Suppressor macrophage treated with lipopolysaccharide for 4 hours (primary cell): ENCODE results near the gene PRRX1.

ENCODE experiments used
- DNase-seq: peaks from one replicate; pipeline ENCODE4 v3.0.0-alpha.2; 2020

PRRX1 gene

DNA sequence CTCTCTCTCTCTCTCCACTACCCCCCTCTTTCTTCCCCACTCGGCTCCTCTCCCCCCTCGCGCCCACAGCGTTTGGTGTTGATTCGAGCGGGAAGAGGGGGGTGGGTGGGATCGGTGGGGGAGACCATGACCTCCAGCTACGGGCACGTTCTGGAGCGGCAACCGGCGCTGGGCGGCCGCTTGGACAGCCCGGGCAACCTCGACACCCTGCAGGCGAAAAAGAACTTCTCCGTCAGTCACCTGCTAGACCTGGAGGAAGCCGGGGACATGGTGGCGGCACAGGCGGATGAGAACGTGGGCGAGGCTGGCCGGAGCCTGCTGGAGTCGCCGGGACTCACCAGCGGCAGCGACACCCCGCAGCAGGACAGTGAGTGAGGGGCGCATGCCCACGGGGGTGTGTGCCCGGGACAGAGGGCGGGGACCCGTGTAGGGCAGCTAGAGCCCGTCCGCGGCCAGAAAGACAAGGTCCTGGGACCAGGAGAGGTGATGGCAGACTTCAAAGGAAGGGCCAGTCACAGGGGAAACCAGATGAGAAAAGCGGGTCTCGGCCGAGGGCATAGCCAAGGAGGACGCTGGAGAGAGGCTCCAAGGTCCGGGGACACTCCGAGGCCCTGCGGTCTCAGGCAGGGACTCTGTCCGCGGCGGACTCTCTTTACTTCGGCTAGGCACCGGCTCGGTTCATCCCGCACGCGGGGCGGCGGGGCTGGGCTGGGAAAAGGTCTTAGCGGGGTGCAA lies at the start of gene PRRX1:
TSS of gene PRRX1 (plus strand) at position 39 of the 735 bp plus-strand sequence. CDS start at position 127, 88 bp downstream.
- no peak for DNase-seq

DNA sequence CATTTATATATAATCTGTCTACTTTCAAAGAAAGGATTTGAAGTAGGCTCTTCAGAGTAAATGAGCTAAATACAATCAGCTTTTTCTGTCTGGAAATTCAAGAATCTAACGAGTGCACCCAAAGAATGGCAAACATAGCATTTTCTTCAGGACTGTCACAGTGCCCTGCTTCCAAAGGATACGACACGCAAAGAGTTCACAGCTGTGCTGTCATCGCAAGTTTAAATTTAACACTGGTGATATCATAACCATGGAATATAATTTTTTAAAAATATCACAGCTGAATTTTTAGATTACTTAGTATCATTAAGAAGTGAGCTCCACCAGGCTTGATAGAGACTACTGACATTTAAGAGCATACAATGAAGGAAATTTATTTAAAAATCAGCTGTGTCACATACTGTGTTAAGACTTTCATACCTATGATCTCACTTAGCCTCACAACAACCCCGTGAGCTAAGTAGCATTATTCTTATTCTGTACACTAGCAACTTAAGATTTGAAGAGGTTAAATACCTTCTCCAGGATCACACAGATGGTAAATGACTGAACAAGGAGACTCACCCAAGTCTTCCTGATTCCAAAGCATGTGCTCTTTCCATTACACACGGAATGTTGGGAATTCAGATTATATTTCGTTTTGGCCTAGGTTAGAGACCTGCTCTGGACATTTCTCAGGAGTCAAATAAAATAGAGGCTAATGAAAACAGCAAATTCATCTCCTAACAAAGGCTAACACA lies 46.2 kb upstream of the PRRX1 start:
- no peak for DNase-seq

DNA sequence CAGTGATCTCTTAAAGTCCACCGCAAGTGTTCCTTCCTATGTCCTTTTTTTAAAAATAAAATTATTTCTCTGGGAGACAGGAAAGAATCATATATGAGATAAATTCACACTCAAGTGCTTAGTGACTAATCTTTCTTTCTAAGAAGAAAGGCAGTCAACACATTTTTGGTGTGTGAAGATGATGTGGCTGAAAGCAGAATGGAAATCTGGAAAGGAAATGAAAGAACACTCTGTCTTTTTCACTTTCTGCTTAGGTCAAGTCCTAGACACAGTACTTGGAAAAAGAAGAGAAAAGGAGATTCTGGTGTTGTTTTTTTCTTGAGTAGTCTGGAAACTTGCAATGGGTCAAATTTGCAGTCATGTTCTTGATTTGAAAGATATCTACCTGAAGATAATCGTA lies 45.5 kb upstream of the PRRX1 start:
- no peak for DNase-seq

DNA sequence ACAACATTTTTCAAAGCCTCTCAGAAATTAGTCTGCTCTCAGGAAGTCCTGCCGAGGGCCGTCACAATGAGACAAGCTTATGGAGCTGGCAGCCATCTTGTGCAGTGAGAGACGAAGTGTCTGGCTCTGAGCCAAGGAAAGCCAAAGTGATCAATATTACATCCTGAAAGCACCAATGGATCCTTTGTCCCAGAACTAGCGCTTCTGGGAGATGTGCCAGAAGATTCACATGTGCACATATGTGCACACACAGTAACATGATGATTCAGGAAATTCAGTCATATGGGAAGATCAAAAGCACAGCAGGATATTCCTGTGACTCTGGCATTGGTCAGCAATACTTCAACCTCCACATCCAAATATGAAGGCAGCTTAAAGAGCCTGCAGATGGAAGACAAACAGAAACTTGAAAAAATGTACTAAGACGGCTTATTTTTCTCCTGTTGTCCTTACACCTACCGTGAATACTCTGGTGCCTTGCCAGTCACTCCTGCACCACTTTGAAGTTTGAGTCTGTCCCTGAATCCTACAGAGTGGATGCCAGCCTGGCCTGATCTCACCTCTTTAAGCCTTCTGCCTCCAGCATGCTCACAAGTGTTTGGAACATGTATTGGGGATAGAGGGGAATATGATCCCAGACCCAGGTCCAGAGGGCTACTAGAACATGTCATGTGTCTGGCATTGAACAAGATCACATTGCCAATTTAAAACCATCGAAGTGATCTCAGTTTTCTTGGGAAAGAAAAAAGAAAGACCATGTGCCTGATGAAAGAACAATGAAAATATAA lies 44.5 kb upstream of the PRRX1 start:
- no peak for DNase-seq

DNA sequence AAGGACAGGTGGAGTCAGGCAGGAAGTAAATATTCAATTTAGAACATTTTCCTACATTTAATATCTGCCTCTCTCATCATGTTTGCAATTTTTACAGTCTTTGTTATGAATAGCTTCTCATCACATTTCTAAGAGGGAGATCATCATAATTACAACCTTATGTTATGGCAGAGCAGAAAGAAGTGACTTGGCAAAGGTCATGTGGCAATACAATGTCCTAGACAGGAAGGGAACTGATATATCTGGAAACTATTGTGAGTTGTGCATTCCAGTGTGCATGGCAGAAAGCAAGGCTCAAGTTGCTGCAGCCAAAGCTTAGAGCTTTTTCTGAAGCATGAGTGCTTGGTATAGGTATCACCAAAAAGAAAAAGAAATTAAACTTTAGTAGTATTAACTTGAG lies 43.8 kb upstream of the PRRX1 start:
- DNase-seq = no peak

DNA sequence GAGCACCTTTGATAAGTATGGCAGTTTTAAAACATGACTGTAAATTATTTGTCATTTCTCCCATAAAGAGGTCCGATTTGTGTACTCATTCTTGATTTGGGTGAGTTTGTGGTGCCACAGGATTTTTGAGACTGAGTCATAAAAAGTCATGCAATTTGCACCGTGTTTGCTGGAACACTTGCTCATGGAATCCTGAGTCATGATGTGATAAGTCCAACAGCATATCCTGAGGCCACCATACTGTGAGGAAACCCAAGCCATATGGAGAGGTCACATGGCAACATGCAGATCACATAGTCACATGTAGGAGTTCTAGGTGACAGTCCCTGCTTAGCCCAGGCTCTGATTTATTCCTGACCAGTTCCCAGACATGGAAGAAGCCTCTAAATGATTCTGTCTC lies 40.8 kb upstream of the PRRX1 start:
- peak; percentile 2 for DNase-seq

DNA sequence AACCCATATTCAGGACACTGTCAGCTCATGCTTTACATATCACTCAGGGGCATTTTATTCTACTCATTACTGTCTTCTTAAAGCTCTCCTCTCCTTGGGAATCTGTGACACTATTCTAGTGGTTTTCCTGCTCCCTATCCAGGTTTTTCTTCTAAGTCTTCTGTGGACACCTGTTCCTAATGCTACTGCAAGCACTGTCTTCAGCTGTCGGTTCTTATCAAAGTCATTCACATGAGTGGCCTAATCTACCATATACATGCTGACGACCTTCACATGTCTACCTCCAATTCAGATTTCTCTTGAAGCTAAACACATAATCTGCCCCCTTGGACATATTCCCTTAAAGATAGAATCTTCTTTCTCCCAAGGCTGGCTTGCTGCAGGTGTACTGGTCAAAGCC lies 39.8 kb upstream of the PRRX1 start:
- no peak for DNase-seq

DNA sequence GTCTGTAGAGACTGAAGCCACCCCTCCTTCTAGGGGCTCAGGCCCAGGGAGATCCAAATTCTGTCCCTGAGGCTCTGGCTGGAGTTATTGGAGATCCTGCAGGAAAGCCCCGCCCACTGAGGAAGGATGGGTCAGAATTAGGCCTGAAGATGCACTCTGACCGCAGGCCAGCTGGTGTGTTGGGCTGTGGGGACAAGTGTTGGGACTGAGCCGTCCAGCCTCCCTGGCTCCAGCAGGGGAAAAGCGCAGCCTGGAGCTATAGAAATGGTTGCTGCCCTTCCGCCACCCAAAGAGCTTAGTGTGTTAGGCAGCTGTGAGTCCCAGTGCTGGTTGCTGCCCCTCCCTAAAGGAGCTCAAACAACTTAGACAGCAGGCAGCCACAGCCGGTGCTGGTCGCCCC lies 33.0 kb upstream of the PRRX1 start:
- no peak for DNase-seq

DNA sequence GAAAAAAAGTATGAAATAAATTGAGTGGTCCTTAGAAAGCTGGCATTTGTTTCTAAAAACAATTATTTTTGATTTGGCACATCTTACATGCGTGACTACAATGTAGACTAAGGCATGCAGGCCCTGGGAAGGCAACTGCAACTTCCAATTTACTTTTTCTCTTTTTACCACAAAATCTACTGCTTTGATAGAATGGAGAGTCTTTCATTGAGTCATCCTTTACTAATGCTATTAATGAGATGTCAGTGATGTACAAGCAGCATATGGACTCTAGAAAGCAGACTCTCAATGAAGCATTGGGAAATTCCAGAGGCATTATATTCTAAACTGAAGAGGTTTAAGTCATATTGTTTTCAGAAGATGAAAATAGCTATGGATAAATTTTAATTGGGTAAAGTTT lies 29.6 kb upstream of the PRRX1 start:
- no peak for DNase-seq

DNA sequence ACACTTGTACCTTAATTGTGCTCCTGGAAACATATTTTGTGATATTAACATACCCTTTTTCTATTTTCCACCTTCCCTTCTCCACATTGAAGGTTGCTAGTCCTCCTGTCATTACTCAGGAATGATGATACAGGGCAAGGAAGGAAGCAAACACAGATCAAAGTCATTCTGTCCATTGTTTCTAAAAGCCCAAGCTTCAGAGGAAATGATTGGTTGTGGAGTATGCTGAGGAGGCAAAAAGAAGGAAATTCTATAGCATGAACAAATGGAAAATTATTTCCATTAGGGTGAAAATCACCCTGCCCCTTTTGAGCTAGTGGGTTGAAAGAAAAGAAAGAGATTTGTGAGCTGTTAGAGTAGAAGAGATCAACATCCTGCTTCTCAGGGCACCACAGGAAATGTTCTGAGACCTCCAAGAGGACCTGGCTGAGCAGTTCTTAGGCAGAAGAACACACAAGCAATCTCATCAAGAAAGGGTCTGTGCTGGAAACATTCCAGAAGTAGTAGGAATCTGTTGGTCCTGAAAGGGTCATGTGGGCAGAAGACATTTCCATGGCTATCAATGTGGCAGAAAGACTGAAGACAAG lies 29.0 kb upstream of the PRRX1 start:
- no peak for DNase-seq

DNA sequence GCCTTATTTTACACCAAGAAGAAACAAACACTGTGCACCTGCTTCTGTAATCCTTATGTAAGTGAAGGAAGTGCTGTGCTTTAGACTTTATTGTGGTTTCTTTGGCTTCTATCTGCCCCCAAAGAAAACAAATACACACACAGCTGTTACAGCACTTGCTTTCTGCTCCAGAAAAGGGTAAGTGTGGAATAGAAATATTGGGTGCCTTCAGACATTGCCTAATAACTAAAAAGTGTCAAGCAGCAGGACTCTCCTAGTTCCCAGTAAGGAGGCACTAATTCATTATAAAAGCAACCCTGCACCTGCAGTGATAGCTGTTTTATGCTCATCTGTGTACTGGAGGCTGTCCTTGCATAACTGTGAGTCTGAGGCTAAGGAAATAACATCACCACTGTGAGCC lies 23.4 kb upstream of the PRRX1 start:
- DNase-seq = no peak

DNA sequence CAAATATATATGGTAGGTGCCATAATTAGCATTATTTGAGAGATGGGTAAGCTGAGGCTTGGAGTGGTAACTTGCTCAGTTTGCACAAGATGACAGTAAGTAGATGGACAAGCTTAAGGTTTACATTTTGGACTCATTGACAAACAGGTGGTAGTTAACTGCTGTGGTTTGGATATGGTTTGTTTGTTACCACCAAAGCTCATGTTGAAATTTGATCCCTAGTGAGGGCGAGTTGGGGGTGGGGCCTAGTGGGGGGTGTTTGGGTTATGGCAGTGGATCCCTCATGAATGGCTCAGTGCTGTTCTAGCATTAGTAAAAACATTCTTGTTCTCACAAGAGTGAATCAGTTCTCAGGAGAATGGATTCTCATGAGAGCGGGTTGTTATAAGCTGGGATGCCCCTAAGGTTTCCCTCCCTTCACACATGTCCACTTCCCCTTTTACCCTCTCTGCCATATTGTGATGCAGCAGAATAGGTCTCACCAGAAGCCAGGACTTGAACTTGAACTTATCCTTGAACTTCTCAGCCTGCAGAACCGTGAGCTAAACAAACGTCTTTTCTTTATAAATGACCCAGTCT lies 6.6 kb upstream of the PRRX1 start:
- no peak for DNase-seq

DNA sequence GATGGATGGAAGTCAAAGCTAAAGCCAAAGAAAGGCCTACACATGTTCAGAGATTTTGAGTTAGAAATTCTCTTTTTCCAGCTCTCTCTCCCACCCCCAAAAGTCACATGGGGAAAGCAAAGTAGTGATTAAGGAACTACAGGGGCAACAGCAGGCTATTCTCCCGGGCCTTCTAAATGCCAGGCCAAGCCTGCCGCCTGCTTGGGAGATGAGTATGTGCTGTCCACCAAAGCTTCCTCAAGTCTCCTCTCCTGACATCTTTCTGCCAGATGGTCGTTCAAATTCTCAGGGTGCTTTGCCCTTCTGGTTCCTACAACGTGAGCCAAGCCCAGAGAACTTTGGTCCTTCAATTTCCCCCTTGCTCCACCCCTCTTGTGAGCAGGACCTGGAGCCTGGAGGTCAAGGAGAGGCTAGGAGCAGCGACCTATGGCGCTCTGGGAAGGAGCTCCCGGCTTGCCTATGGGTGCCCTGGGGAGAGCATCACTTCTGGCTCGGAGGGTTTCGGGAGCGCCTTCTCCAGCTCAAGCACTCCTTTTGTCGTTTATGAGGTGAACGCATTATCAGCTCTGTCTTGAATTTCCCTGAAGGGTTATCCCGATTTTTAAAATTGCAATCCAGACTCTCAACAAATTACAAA lies 4.4 kb upstream of the PRRX1 start:
- no peak for DNase-seq

DNA sequence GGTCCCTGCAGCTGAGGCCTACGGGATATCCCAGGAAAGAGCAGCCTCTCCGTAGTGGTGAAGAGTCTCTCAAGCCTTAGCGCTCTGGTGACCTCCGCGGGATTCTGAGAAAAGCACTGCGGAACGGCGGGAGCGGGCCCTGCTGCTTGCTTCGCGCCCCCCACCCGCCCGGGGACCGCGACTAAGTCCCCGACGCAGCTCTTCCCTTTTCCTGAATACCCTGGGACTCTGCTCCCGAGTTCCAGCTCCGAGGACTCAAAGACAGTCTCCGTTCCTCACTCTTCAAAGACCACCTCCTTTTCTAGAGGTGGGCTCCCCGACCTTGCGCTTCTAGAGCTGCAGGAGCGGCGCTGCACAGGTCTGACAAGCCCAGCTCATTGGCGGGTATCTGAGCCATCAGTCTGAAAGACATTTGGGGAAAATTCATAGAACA lies 3.6 kb upstream of the PRRX1 start:
- DNase-seq = no peak

DNA sequence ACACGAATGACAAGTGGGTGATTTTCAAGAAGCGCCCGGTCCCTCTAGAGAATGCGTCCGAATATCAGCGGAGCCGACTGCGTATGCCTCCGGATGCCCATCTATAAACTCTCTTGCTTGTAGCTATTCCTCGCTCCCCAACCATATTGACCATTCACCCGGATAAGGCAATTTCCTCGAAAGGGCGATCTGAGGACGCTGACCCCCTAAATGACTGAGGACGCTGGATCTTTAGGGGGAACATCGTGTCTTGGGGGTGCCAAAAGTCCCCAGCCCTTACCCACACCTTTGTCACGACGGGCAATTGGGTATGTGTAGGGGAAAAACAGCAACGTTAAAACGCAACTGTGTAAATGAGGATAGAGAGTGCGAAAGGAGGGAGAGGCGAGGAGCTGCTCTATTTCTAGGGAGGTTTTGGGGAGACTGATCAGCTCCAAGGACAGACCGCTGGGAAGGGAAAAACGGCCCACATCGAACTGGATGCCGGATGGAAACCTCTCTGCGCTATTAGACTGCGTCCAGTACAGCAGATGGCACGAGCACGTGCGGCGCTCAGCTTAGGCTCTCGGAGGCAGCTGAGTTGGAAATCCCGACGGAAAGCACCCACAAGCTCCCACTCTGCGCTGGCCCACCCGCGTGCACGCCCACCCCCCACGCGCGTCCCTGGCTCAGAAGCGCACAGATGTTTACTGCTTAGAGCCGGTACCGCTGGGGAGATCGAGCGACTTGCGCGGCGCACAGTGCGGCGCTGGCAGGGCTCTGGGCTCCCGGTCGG lies 2.9 kb upstream of the PRRX1 start:
- DNase-seq = no peak

DNA sequence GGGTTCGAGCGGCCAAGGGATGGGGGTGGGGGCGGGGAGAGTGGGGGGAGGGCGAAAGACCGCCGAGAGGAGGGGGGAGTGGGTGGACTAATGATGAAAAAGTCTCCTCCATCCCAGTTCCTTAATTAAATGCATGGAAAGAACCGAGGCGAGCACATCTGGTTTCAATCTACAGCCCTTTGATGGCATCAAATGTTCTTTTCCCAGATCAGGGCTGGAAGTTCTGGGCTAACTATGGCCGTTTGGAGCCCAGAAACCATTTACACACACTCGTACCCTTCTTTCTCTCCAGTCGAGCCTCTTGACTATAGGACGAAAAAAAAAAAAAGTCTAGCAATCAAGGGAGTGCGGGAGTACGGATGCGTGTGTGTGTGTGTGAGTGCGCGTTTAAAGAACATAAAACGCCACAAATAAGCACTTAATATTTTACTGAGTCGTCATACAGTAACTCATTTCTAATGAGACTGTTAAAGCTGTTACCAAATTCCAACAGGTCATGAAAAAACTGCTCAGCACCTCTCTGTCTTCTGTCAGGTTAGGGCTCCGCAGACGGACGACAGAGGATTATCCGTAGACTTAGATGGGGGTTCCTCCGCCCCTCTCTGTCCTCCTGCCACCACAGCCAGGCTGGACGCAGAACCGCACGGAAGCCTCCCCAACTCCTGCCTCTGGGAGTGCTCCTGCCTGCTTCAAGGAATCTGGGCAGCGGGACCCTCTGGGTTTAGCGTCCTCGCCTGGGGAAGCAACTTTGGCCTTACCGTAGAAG lies 2.1 kb upstream of the PRRX1 start:
- DNase-seq = no peak

DNA sequence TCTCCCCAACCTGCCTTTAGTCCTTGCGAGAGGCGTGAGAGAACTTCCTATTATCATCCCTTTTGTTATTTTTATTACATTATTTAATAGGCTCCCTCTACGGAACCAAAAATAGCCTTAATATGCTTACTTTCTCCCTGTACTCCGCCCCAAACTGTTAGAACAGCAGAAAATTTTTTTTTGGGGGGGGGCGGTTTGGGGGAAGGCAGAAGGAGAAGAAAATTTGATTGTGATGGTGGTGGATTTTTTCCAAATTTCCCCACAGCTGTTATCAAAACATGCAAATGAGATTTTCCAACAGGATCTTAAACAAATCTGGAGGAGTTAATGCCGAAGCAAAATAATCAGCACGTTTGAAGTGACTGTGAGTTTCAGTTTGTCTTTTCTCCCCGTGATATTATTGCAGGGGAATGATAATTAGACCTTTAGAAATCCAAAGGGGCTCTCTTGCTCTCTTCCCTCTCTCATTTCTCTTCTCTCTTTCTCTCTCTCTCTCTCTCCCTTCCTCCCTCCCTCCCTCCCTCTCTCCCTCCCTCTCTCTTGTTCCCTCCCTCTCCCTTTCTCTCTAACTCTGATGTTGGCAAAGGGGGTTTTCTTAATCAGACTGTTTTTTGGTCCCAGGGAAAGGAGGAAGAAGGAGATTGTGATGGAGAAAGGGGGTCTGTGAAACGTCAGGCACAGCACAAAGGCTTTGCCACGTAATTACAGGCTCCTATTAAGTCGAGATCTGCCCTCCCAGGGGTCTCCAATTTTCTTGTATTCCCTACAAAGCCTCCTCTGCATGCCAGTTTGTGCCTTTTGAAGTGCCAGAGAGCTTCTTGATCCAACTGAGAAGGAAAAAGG lies 1.1 kb upstream of the PRRX1 start:
- DNase-seq = no peak

DNA sequence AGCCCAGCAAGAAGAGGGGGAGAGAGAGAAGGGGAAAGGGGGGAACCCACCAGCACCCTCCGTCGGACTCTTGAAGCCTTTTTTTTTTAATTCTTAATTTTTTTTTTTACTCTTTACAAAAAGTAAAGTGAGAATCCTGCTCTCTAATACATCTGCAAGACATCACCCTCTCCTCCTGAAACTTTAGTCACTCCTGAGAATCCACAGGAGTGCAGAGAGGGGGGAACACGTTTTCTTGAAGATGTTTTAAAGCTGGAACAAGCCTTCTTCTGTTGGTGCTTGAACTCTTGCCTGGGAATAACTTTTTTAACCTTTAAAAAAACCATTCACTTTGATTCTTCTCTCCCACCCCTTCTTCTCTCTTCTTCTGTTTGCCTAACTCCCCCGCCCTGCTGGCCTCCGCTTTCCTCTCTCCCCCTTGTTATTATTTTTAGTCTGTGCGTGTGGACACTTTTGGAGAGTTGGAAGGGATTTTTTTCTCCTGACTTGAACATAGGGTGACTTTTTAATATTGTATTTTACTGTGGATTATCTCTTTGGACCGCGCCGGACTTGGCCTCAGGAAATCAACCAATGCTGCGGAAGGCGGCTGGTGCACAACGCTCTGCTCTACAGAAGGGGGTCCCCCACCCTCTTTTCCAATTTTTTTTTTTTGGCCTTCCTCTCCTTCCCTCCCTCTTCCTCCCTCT lies 383 bp upstream of the PRRX1 start:
- DNase-seq = no peak
